Right renal cortex interstitium (tissue), 3 donors: Measurements from ENCODE around the gene OPRM1. TPM values are rescaled to one million over a fixed set of nuclear protein-coding genes. Genes with fewer than 3 reads are reported as not detected.
"Not testable (repeated sequence)": the region's sequence is repeated elsewhere in the genome, so short reads cannot be mapped to it uniquely, and the experiment has no call there.

ENCODE experiments used
- DNase-seq, 3 donors: peaks; one replicate each; pipeline ENCODE4 v3.0.0-alpha.2; 2013; ENCODE audit warnings: low read depth in 3 of 3, low spot score in 2 of 3
- polyA plus RNA-seq, 3 donors: library from polyadenylated mRNA; unstranded; fragments of 120-200 nt; gene quantifications; one replicate each; pipeline ENCODE4 v1.2.1, GENCODE V29; 2013; ENCODE audit not compliant: insufficient read length in 3 of 3

Gene OPRM1
- polyA plus RNA-seq, 3 donors = not detected

DNA sequence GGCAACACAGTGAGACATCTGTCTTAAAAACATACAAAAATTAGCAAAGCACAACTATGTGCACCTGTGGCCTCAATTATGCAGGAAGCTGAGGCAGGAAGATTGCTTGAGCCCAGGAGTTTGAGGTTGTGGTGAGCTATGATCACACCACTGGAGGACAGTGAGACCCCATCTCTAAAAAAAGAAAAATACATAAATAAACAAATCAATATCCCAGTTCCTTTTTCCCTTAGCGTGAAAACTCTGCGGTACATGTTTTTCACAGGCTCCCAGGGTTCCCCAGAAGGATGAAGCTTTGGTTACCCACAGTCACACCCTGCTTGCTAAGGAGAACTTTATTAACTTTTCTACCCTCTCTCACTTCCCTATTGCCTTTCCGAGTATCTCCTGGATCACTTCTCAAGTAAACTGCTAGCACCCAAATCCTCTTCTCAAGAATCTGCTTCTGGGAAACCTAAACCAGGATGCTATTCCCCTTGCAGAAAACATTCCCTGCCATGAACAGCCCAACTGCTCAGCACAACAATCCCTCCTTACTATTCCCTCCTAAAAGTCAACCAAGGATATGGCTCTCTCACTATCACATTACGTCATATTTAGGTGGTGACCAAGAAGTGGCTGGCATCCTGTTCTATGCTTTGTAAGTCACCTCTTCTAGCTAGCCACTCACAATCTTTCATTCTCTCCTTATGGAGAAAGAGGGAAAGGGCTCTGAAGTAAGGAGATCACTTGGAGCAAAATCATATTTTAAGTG lies 195.2 kb downstream of the OPRM1 start:
- DNase-seq = no peak

DNA sequence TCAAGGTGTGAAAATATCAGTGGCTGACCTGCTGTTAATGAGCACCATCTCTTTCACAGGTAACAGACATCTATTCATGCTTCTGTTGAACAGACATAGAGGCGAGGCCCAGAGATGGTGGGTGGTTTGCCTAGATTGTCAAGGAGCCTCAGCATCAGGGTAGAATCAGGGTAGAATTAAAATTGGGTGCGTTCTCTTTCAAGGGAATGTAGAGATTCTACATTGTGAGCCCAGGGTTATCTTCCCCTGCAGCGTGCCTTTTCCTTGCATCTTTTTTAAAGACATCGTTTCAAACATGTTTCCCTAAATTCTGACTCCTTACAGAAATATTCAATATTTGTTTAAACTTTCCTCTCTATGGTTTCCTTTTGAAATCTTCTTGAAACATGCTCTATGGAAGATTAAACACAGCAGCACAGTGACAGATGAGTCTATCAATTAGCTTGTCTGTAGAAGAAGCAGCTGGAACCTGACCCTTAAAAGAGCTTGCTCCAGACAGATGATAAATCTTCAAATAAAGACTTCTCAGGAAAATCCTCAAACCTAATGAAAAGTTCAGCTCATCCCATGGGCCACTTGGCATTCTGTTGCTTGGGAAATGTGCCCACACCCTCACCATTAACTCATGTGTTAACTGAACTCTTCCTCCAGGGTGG lies 197.7 kb downstream of the OPRM1 start:
- no peak for DNase-seq

DNA sequence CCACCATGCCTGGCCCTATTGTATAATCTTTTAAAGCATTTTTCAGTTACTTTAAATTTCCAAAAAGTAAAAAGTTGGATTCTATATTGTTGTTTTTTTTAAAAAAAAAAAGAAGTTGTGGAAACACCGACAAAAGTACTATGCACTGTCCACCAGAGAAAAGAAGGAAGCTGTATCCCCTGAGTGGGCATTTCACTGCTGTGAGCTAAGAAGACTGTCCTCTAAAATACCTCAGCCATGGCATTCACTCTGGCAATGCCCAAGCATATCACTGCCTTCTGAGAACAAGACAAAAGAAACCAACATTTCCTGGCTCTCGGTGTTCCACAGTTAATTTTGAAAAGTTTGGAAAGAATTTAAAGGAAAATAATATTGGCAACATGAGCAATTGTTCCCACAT lies 199.8 kb downstream of the OPRM1 start:
- no peak for DNase-seq

DNA sequence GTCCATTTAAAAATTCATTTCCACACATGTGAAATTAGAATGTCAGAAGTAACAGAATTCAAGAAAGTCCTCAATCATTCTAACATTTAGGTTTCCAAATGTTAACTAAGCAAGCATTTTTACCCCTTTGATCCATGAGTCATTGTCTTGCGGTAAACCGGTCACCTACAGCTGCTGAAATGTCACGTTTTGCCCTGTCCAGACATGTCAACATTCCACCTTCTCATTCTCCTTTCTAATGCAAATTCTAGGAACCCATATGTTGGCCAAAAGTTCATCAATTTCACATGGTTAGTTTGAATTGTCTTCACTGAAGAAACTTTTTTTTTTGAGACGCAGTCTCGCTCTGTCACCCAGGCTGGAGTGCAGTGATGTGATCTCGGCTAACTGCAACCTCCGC lies 200.4 kb downstream of the OPRM1 start:
- DNase-seq = no peak

DNA sequence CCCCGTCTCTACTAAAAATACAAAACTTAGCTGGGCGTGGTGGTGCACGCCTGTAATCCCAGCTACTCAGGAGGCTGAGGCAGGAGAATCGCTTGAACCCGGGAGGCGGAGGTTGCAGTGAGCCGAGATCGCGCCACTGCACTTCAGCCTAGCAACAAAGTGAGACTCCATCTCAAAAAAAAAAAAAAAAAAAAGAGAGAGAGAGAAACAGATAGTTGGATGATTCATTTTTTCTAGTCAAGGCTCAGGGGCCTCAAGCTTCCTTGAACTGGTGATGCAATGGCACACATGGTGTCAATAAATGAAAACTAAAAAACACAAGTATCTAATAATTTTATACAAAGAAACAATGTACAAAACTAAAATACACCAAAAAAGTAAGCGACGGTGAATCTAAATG lies 202.0 kb downstream of the OPRM1 start:
- DNase-seq = not testable (repeated sequence)

DNA sequence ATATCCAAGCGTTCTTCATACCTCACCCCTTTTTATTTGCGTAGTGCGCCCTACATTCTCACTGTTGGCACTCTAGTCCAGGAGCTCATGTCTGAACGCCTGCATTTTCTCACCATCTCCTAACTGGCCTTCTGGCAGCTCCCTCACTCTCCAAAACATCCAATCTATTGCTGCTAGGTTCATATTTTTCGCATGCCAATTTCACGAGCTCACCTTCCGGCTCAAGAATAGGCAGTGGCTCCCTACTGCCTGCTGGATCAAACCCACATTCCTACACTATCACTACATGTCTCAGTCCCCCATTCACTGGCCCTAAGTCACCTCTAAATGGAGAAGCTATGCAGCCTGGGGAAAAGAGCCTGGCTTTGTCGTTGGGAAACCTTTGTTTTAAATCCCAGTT lies 202.5 kb downstream of the OPRM1 start:
- DNase-seq = no peak

DNA sequence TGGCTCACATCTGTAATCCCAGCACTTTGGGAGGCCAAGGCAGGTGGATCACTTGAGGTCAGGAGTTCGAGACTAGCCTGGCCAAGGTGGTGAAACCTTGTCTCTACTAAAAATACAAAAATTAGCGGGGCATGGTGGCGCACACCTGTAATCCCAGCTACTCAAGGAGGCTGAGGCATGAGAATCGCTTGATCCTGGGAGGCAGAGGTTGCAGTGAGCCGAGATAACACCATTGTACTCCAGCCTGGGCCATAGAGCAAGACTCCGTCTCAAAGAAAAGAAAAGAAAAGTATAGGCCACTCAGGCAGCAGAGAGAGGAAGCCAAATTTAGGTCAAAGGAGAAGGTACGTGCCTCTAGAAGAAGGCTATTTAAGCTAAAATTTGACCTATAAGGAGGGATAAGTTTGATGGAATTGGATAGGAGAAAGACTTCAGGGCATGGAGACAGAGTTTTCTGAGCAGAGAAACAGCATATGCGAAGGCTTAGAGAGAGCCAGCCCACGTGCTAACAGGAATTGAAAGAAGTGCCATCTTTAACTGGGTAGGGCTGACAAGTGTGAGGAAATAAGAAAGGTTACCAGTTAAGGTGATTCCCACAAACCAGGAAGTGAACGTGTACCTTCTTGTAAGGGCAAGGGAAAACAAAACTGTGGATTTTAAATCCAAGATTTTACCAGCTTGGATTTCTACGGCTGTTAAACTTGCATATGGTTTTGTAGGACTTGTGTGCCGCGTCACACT lies 203.7 kb downstream of the OPRM1 start:
- DNase-seq = no peak

DNA sequence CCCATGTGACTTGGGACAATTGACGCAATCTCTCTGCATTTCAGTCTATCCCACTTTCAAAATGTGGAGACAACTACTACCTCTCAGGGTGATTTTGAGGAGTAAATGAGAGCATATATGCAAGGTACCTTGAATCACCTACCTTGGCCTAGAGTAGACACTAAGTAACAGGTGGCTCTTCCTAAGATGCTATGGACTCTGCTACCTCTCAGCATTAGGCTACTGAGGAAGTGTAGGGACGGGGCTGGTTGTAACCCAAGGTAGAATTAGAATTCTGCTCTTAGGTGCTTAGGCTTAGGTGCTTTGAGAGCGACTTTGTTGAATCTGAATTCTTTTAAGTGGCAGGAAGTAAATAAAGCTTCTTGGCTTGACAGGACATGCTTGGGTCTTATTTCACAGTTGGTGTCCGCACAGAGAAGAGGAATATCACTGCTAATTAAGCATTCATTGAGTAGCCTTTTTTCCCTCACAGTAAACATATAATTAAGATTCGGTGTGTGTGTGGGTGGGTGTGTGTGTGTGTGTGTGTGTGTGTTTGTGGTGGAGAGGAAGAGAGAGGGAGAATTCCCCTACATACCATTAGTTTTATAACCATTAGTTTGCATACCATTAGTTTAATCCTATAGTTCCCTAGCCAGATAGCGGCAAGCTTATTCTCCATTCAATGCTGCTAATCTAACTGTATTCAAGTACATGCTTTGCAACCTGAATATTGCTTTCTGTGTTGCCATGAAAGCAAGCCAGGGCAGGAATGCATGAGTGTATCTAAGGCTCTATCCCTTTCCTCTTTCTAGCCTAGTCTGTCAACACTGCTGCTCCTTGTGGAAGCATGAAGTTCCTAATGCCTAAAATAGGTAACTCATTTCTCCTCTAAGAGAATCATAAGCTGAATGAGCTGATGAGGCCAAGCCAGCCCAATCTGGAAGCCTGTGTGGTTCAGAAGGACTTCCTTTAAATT lies 205.0 kb downstream of the OPRM1 start:
- DNase-seq = no peak

DNA sequence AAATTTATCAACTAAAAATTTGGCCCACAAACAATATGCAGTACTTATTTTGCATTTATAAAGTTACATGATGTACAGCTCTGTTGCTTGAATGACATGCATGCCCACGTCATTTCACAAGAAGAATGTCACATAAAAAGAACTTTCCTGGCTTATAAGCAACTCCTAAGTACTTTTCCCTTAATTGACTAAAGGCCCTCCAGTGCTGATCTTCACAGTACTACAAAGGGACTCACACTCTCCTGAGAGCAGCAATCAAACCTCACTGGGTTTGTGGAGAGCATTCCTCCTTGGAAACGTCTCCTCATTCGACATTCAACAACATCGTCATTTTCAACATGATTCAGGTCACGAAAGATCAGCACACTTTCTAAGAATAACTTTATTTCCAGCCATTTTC lies 206.5 kb downstream of the OPRM1 start:
- no peak for DNase-seq

DNA sequence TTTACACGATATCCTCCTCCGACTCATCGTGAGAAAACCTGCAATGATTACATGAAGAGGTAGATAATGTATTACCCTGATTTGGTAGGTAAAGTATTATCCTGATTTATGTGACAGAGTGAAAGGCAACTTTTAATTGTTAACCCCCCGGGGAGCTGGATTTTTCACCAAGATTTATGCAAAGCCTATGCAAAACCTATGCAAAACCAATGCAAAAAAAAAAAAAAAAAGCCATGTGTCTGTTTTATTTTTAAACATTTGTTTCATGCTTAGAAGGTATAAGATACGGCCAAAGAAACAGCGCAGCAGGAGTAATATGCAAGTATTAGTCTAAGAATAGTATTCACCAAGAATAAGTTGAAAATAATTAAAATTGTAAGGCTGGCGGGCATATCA lies 207.7 kb downstream of the OPRM1 start:
- no peak for DNase-seq

DNA sequence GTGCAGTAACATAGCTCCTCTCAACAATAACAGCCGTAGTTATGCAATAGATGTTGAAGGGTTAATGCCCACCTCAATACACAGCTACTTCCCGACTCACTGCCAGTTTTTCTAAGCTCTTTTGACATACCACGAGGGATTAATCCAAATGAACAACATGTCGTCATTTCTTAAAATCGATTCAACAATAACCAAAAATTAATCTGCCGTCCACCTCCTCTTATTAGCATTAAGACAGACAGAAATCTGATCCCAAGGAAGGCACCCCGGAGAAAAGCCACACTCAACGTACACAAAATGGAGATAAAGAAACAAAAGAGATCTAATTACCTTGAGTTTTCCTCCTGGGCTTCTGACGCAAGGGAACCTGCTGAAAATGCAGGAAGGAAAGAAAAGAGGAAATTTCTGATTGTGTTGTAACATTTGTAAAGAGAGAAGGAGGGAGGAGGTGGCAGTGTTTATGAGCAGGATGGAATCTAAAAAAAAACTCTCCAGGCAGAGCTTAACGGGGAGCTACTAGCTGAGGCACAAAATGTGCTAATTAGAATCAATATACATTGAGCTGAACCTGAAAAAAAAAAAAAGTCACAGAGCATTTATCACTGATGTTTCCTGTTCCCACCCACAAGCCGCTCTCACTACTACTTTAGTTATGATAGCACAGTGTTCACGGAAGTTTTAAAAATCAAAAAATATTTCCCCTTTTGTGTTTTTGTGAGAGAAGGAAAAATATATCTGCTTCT lies 208.2 kb downstream of the OPRM1 start:
- no peak for DNase-seq

DNA sequence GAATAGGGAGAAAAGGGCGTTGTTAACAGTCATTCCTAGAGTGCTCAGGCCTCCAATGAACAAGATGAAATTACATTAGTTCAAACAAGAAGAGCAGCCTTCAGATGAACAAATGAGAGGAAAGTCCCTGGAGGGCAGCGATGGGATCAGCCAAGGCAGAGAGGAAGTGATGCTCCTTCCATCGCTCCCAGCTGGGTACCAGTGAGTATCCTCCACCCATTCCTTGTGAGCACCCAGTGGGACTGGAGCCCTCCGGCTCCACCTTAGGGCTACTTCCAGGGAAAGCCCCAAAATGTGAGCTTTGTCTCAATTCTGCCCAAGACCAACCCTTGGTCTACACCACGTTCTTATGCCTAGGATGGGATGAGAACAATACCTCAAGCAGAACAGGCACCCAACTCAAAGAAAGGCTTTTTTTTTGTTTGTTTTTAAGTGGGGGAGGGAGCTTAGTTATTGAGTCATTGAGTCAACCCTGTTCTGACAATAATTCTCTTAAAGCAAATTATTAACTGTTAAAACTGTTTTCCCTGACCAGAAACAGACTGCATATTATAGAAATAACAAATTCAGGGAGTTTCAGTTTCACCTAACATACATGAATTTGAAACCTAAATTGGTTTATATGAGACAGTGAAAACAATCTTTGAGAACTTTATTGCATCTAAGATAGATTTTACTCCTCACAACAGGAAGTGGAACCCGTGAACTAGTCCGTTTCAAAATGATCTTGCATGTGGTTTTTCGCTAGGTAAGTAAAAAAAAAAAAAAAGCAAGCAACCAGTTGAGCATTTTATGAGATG lies 210.7 kb downstream of the OPRM1 start:
- DNase-seq = no peak

DNA sequence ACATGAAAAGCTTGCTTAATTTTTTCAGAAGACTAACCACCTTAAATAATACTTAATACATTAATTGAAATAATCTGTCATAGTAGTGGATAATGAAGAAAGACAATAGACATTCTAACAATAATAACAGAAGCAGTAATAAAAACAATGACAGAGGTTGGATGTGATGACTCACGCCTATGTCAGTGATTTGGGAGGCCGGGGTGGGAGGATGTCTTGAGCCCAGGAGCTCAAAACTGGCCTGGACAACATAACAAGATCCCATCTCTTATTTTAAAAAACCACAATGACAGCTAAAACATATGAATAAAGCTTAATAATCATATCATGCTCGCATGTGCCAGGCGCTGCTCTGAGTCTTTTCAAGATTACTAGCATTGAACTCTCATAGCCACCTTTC lies 212.1 kb downstream of the OPRM1 start:
- no peak for DNase-seq

DNA sequence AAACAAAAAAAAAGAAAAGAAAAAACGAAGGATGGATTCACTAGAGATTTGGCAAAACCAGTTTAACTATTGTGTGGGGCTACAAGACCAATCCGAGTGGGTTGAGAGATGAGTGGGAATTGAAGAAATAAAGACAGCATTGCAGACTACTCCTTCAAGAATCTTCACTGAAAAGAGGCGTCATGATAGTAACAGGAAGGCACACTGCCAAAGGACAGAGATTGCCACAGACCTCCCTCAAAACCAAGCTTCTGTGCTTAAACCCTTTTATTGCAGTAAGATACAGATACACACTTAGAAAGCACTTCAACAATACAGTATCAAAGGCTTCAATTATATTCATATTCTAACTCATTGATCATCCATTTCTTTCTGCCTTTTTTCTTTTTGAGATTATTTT lies 213.6 kb downstream of the OPRM1 start:
- DNase-seq = no peak

DNA sequence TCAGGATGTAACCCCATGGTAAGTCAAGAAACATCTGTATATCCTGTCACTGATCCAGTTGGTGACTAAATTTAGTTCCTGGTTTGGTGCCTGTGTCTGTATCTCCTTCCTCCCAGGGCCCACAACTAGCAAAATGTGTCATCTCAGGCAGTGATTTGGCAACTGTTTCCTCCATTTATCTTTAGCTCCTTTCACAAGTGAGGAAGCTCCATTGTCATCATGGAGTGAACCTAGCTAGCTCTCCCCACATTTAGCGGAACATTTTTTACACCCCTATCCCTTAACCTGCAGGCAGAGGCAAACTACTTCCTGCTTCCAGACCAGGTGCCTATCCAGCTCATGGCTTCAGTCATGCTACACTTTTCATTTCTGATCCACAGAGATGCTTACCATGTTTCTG lies 218.0 kb downstream of the OPRM1 start:
- no peak for DNase-seq

DNA sequence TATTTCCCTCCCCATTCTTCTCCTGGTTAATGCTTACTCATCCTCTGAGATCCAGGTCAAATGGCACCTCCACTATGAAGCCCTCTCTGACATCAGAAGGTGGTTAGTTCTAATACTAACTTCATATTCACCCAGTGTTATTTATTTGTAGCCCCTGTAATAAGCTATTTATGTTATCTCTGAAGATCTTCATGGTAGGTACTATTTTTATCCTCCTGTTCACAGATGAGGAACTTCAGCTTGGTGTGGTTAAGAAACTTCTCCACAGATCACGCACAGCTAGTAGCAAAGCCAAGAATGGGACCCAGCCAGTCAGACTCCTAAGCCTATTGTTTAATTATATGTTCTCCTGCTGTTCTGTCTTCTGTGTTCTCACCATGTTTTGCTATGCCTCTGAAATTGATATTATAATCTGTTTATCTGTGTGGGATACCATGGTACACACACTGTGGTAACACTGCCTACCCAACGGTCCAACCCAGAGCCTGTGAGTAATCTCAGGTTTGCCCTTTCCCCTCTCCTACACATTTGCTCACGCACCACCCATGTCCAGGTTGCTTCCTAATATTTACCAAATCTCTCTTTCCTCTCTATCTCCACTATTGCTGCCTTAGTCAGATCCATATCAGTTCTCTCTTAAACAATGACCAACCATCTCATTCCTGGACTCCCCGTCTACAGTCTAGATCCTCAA lies 219.2 kb downstream of the OPRM1 start:
- DNase-seq = no peak

DNA sequence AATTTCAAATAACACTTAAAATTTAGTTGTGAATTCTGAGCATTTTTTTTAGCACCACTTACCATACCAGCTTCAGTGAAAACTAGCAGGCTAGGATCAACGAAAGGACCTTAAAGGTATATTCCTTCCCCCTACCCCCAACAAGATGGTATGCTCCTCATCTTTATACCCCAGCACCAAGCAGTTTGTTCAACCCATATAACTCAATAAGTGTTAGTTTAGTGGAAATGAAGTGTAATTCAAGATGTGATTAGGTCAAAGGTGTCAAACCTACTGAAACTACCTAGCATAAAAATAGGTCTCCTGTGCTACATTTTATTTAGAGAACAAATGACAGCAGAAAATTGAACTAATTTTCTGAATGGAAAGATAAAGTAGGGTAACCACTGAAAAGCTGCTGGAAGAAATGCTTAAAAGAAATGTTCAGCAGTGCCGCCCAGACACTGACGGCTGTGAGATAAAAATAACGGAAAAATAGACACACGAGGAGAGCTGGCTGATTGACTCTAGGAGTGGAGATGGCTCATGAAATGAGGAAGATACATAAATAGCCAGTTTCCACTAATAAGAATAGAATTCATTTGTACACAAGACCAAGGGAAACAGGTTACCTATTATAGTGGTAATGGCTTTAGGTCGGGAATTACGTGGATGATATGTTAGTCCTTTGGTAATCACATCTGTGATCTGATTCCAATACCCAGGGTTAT lies 222.8 kb downstream of the OPRM1 start:
- no peak for DNase-seq

DNA sequence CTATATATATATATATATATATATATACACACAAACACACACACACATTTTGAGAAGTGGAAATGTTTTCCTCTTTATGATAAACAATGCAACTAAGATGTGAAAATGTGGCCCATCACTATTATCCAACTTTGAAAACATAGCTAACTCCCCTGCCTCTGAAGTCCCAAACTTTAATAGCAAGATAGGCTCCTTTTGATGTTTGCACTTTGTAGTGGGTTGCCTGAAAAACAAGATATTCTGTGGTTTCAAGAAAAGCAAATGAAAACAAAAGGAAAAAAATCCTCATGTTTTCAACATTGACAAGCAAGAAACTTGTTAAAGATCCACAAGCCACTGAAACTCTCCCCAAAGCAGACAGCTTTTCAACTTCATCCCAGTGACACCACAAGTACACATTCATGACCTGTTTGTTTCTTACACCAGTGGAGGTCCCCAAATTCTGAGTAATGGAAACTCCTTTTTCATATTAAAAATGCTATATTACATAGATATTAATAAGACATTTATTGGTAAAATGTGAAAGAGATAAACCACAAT lies 227.6 kb downstream of the OPRM1 start:
- no peak for DNase-seq
